ENCODE results near the gene SRP68.

SRP68 gene

DNA sequence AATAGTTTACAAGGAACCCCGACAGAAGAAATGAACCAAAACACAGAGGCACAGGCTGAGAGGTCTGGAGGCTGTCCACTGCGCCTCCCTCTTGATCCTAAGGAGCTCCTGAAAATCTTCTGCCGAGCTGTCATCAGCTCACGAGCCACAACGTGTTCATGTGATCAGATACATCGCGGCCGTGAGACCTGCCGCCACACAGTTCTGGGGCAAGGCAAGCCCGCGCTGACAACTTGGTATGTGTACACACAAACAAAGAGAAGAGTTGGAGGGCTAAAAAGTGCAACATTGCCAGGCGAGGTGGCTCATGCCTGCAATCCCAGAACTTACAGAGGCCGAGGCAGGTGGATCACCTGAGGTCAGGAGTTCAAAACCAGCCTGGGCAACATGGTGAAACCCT, 23.6 kb upstream of the SRP68 start:
- H3K27ac Mint-ChIP-seq = peak overlapping the region; percentile 11
- DNase-seq = no peak
- no peaks in the 10 kb centered on the region for H3K27me3 Mint-ChIP-seq
- H3K9me3 Mint-ChIP-seq = no peaks in the 10 kb centered on the region
- no peak overlapping the region for H3K4me3 Mint-ChIP-seq
- peaks cover 3% of the 10 kb centered on the region for H3K4me1 Mint-ChIP-seq (ENCODE audit: low read depth)
- H3K36me3 Mint-ChIP-seq (ENCODE audit: low read depth) = peaks cover 79% of the 10 kb centered on the region

DNA sequence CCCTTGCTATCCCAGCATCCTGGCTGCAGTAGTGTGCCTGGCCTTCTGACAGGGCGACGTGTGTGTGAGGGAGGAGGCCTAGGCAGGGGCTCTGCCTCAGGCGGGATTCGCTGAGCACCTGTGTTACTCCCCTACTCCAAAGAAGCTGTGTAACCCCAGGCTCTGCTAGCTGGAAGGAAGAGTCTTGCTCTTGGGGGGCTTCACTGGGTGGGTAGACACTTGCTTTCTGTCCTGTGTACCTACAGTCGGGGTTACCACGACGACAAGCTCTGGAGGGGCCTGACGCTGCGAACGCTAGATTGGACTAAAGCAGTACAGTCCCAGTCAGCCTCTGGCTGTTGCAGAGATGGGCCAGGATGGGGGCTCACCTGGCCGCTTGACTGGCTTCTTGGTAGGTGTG, 21.7 kb upstream of the SRP68 start:
- Mint-ChIP-seq H3K4me3 (no peak overlapping the region), H3K27me3 (no peaks in the 10 kb centered on the region), H3K9me3 (no peaks in the 10 kb centered on the region), H3K4me1 (ENCODE audit: low read depth) (no peaks in the 10 kb centered on the region), H3K36me3 (ENCODE audit: low read depth) (peaks cover 81% of the 10 kb centered on the region), H3K27ac (no peak overlapping the region)
- no peak for DNase-seq

DNA sequence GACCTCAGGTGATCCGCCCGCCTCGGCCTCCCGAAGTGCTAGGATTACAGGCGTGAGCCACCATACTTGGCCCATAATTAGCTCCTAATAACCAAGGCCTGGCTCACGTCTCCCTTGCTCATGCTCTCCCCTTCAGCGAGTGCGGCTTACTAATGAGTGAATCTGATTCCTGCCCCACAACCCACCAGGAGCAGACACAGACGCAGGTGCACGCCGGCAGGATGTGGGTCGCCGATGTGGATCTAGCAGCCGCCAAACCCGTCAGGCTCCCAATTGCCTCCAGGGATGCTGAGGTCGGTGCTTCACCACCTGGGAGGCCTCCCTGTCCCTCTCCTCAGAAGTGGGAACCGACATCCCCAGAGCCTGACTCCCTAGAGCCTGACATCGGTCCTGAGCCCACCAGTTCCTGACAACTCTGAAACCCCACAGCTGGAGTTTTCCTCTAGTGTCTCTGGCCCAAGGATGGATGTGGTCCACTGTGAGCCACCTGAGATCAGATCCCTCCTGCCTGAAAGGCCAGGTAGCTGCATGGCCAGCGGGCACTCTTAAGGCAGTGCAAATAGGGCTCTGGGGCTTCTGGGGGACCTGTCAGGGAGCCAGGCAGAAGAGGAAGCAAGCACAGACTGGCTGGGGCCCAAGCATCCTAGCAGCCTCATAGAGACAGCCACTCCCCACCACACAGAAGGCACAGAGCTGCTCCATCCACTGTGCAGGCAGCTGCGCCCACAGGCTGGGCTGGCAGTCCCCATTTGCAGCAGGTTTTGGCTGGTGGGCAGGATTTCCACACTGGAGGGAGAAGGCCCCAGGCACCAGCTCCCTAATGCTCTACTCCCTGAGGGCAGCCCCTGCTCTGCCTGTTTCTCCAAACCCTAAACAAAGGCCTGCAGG, 20.5 kb upstream of the SRP68 start:
- Mint-ChIP-seq H3K36me3 (ENCODE audit: low read depth) (peaks cover 82% of the 10 kb centered on the region), H3K9me3 (no peaks in the 10 kb centered on the region), H3K27ac (no peak overlapping the region), H3K4me1 (ENCODE audit: low read depth) (no peaks in the 10 kb centered on the region), H3K4me3 (no peak overlapping the region), H3K27me3 (no peaks in the 10 kb centered on the region)
- no peak for DNase-seq

DNA sequence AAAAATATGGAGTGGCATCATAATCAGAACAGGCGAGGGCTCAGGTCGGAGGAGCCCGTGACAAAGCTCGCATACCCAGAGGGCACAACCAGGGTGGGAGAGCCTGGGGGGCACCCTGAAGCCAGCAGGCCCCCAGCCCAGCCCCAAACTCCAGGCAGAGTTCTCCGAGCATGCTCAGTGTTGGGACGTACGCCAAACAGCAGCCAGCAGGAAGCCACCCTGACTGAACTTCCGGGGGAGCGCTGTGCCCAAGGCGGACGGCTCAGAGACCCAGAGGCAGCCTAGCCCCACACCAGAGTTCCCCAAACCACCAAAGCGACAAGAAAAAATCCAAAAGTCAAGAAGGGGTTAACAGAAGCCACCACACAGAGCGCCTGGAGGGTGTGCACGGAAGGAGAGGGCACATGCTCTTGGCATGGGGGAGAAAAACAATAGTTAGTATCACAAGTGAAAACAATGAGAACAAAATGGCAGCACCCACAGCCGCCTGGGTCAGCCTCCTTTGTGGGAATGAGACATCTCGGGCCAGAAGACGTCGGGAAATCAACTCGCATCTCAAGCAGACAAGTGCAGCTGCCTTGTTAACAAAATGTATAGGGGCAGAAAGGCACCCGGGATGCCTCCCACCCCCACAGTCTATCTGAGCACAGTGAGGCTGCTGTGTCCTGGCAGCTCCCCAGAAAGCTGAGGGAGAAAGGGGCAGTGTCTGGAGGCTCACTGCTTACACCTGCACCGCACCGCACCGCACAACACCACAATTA, 19.4 kb upstream of the SRP68 start:
- DNase-seq = no peak
- Mint-ChIP-seq H3K27ac (peak overlapping the region; percentile 51), H3K4me1 (ENCODE audit: low read depth) (no peaks in the 10 kb centered on the region), H3K36me3 (ENCODE audit: low read depth) (peaks cover 81% of the 10 kb centered on the region), H3K9me3 (no peaks in the 10 kb centered on the region), H3K4me3 (peak overlapping the region; percentile 13), H3K27me3 (no peaks in the 10 kb centered on the region)

DNA sequence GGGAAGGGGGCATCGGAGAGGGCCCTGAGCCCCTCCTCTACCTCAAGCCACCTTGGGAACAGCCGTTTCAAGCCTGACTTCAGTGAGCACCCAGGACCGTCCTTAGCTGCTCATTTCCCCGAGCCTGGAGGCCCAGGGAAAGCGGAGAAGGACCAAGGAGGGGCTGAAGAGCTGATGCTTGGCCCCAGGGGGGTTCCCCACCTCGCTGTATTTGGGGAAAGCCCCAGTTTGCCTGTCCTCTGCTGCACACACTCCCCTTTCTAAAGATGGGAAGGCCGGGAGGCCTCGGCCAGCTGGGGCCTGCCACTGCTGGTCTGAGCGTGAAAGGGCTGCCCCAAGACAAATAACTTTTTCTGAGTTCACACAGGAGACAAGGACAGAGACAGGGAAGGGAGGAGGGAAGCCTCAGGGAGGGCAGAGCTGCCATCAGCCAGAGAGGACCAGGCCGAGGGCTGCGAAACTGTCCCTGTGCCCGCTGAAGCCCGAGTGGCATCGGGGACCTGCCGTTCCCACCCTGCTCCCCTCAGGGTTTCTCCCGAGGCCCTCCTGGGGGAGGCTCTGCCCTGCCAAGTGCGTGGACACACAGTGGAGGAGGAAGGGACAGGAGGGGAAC, 18.3 kb upstream of the SRP68 start:
- DNase-seq = no peak
- H3K4me3 Mint-ChIP-seq = no peak overlapping the region
- H3K36me3 Mint-ChIP-seq (ENCODE audit: low read depth) = peaks cover 84% of the 10 kb centered on the region
- no peaks in the 10 kb centered on the region for H3K4me1 Mint-ChIP-seq (ENCODE audit: low read depth)
- H3K9me3 Mint-ChIP-seq = no peaks in the 10 kb centered on the region
- no peaks in the 10 kb centered on the region for H3K27me3 Mint-ChIP-seq
- H3K27ac Mint-ChIP-seq = no peak overlapping the region

DNA sequence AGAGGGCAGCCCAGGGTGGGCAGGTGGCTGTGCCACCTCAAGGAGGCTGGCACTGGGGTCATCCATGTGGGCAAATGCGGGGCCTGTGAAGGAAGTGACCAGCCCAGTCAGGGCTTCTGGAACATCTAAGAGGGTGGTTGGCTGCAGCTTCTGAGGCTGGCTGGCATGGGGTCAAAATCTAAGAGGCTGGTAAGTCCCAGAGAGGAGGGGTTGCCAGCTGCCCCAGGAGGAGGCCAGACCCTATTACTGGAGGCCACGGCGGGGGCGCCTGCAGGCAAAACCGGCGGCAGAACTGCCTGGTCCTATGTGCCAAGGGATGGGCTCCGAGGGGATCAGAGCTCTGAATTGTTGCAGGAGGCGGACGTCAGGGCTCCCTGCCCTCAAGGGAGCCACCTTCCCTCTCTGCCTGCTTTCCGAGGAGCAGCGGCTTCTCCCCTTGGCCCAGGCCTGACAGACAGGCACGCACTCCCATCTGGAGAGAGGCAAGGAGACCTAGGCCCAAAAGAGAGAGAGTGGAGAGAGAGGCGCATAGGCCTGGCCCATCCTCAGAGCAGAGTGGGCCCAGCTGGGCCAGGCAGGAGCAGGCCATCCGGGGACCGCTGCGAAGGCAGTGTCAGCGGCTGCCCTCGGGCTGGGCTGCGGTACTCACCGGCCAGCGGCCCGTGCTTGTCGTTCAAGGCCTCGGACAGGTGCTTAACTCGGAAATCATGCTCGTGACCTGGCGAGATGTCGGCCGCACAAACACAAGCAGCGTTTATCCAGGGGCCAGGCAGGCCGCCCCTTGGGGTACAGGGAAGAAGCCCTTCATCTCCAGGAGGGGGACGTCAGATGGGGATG, 17.6 kb upstream of the SRP68 start:
- Mint-ChIP-seq H3K27ac (no peak overlapping the region), H3K4me3 (no peak overlapping the region), H3K27me3 (no peaks in the 10 kb centered on the region), H3K9me3 (no peaks in the 10 kb centered on the region), H3K36me3 (ENCODE audit: low read depth) (peaks cover 89% of the 10 kb centered on the region), H3K4me1 (ENCODE audit: low read depth) (no peaks in the 10 kb centered on the region)
- no peak for DNase-seq

DNA sequence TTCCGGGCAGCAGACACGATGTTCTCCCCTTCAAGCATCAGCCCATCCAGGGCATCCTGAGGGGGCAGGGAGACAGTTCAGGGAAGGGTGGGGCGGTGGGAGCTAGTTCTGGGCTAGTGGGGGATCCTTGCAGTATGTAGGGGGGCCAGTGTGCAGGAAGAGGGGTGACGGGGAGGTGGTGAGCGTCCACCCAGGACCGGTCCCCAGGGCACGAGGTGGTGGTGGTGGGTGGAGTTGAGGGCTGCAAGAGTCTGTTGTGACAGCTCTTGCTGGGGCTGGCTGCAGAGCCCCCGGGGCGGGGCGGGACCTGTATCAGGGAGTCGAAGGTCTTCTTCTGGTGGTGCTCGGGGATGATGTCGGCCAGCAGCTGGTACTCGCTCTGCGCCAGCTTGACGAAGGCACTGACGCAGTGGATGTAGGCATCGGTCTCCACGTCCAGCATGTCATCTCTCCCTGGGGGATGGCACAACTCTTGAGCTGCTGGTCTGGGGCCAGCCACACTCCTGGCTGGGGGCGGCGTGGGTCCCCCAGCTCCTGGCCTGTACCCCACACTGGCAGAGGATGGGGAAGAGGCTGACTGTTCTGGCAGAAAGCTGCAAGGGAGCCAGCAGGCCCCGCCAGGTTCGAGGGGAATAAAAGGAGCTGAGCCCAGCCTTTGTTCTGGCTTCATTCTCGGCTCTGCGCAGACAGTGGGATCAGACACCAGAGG, 16.7 kb upstream of the SRP68 start:
- DNase-seq = no peak
- H3K4me1 Mint-ChIP-seq (ENCODE audit: low read depth) = no peaks in the 10 kb centered on the region
- no peaks in the 10 kb centered on the region for H3K9me3 Mint-ChIP-seq
- no peak overlapping the region for H3K4me3 Mint-ChIP-seq
- no peaks in the 10 kb centered on the region for H3K27me3 Mint-ChIP-seq
- H3K36me3 Mint-ChIP-seq (ENCODE audit: low read depth) = peaks cover 89% of the 10 kb centered on the region
- no peak overlapping the region for H3K27ac Mint-ChIP-seq

DNA sequence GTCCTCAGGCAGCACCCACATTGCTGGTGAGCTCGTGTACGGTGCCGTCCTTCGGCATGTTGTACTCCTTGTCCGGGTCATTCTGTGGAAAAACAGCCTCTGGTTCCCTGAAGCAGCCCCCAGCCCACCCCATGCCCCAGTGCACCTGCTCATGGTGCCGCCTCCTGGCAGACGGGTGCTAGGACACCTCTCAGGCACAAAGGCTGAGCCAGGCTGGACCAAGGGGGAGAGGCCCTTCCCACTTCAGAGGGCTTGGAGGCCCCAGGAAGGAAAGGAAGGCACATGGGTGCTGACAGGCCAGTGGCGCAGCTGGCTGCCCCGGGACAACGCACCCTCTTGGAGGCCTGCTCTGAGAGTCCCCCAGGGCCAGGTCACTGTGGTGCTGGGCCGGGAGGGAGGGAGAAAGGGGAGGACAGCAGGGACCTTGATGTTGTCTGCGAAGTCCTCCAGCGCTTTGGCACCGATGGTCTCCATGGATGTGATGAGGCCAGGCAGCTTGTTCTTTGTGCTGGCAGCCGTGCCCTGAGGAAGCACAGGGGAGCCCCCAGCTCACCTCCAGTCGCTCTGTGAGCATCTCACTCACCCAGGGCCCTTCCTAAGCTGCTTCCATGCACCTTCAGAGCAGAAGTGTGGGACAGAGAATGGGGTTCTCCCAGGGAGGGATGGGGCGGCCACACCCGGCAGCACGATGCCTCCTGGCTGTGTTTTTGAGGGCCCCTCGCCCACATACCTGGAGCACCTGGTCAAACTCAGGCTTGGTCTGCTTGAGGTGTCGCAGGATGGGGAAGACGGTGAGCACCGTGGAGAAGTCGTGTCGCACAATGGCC, 15.9 kb upstream of the SRP68 start:
- Mint-ChIP-seq H3K27ac (no peak overlapping the region), H3K4me3 (no peak overlapping the region), H3K27me3 (no peaks in the 10 kb centered on the region), H3K9me3 (no peaks in the 10 kb centered on the region), H3K4me1 (ENCODE audit: low read depth) (no peaks in the 10 kb centered on the region), H3K36me3 (ENCODE audit: low read depth) (peaks cover 89% of the 10 kb centered on the region)
- DNase-seq = no peak

DNA sequence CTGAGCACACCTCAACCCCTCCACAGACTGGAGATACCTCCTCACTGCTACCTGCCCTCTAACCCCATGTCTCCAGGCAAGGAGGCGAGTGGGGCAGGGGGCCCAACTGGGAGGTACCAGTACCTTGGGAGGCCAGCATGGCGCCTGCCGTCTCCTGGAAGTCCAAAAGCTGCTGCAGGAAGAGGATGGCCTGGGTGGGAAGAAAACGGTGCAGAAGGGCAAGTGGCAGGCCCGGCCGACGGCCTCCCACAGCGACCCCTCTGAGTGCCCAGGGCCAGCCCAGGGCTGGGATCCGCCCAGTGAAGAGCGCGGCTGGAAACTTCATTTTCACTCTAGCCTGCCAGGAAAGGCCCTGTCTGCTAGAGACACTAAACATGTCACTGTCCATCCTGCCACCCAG, 15.2 kb upstream of the SRP68 start:
- Mint-ChIP-seq H3K4me3 (no peak overlapping the region), H3K27ac (no peak overlapping the region), H3K36me3 (ENCODE audit: low read depth) (peaks cover 87% of the 10 kb centered on the region), H3K4me1 (ENCODE audit: low read depth) (no peaks in the 10 kb centered on the region), H3K9me3 (no peaks in the 10 kb centered on the region), H3K27me3 (no peaks in the 10 kb centered on the region)
- no peak for DNase-seq

DNA sequence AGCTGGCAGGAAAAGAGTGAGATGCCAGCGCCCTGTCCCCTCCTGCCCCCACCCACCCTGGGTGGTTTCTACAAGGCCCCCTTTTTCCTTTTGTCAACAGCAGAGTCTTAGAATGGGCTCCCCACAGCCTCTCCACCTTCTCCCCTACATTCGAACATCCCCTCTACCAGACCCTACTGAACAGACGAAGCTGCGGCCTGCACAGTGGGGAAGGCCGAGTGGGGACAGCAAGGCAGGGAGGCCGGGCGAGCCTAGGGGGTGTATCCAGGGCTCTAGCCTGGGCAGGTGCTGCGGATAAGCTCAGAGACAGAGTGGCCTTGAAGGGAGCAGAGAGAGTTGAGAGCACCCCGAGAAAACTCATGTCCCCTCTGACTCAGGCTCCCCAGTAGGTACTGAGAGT, 14.1 kb upstream of the SRP68 start:
- Mint-ChIP-seq H3K9me3 (no peaks in the 10 kb centered on the region), H3K4me1 (ENCODE audit: low read depth) (no peaks in the 10 kb centered on the region), H3K4me3 (no peak overlapping the region), H3K36me3 (ENCODE audit: low read depth) (peaks cover 84% of the 10 kb centered on the region), H3K27me3 (no peaks in the 10 kb centered on the region), H3K27ac (no peak overlapping the region)
- no peak for DNase-seq

DNA sequence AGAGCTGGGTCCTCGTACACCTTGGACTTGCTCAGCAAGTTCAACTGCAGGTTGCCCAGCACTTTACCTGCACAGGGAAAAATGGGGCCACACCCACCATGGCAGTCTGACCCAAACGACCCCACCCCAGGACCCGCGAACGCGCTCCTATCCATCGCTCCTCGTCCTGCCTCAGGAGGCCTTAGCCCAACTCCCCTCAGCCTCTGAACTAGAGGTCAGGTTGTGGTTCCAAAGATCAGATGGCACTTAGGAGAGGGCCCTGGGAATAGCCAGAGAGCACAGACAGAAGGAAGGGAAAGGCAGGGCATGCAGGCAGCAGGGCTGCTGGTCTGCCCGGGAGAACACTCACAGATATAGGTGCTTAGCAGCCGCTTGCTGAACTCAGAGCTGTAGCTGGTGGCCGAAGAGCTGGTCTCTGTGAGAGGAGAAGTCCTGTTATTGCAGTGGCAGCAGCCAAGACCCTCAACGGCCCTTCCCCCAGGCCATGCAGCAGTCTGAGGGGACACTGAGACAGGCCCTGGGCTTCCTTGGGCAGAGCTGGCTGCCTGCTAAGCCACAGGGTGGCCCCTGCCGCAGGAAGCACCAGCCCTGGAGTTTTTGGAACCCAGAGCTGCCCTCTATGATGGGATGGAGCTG, 13.5 kb upstream of the SRP68 start:
- Mint-ChIP-seq H3K4me1 (ENCODE audit: low read depth) (no peaks in the 10 kb centered on the region), H3K9me3 (no peaks in the 10 kb centered on the region), H3K27ac (peak overlapping the region; percentile 26), H3K27me3 (no peaks in the 10 kb centered on the region), H3K4me3 (no peak overlapping the region), H3K36me3 (ENCODE audit: low read depth) (peaks cover 80% of the 10 kb centered on the region)
- no peak for DNase-seq

DNA sequence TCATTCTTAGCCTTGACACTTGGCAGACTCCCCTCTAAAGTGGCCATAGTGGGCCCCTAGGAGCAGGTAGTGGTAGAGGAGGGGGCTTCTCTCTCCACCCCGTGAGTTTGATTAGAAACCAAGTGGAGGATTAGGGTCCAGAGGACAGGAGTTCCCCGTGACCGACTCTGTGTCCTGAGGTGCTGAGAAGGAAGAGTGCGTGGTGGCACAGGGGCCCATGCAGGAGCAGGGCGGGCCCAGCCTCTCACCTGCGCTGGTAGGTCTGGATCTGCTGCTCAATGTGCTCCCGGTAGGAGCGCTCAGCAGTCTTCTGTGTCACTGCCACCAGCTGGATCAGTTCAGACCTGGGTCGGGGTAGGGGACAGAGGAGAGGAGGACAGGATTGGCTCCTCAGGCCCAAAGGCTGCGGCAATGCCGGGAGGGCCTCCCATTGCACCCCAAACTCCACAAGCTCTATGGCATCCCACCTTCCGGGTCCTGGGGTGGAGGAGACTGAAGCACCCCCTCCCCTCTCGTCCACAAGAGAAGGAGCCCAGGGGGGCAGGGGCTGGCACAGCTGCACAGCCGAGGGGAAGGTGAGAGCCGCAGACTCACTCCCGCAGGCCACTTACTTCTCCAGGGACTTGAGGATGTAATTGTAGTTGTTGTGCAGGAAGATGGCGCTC, 12.9 kb upstream of the SRP68 start:
- peaks cover 1% of the 10 kb centered on the region for H3K4me1 Mint-ChIP-seq (ENCODE audit: low read depth)
- peak overlapping the region; percentile 0 for H3K27ac Mint-ChIP-seq
- no peak overlapping the region for H3K4me3 Mint-ChIP-seq
- no peaks in the 10 kb centered on the region for H3K27me3 Mint-ChIP-seq
- H3K36me3 Mint-ChIP-seq (ENCODE audit: low read depth) = peaks cover 76% of the 10 kb centered on the region
- DNase-seq = no peak
- H3K9me3 Mint-ChIP-seq = no peaks in the 10 kb centered on the region
